Activated T-cell treated with anti-CD3 and anti-CD28 coated beads for 1 hour (primary cell): Measurements from ENCODE around the gene CFAP46.
"Not testable (repeated sequence)": the region's sequence is repeated elsewhere in the genome, so short reads cannot be mapped to it uniquely, and the experiment has no call there.

Experiments used
- DNase-seq: peaks from one replicate; pipeline ENCODE4 v3.0.0-alpha.2; 2020; ENCODE audit warnings: low read depth

CFAP46 gene

DNA sequence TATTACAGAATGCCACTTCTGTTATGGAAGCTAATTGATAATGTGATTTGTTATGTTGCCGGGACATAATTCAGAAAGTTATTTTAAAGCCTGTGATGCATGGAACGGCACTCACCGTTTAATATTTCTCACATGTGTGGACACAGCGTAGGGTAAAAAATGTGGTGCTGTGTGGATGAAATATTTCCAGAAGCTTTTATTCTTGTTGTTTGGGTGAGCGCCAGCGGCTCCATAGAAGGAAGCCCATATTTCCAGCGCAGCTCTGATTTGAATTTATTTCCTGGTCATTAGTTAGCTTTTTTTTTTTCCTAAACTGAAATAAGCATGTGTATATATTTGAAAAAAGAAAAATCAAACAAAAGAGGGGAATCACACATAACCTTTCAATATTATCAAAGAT lies 136.3 kb downstream of the CFAP46 start:
- DNase-seq: no peak

GRCh38 chr10:132805599-132805998 lies 136.8 kb downstream of the CFAP46 start:
- no peak for DNase-seq

DNA sequence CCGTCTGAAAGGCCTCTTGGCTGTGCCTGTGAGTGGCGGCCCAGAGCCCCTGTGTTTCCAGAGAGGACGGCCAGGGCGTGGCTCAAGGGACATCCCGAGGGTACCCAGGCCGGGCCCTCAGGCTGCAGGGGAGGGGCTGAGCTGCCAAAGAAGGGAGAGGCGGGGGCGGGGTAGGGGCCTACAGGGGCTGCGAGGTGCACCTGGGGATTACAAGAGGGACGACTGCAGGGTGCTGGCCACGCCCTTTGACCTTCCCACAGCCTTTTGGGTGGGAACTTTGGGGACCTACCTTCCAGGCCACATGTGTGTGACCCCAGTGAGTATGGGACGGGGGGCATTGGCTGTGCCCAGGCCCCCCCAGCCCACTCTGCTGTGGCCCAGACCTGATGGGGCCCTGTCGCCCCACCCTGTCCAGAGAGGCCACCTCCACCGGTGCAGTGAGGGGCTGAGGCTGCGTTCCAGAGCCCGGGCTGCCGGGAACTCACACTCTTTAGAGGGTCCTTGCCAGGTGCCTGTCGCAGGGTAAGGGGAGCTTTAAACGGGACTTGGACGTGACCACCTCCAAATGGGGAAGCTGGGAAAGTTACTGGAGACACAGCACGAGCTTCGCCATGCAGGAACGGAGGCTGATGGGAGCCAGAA lies 137.5 kb downstream of the CFAP46 start:
- DNase-seq: no peak

DNA sequence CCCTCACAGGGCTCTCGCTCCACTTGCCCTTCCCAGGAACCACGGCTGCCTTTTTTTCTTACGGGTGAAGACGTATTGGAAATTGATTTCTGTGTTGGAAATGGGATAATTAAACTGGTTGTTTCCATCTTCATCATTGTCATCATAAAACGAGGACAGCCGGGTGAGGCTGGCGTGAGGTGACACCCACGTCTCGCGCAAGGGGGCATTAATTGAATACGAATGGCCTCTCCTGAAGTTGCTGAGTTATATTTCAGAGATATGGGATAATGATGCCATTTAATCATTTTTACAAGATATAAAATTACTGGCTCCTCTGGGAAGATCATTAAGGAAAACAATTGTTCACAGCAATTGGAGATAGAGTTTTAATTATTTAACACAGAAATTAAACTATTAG lies 138.1 kb downstream of the CFAP46 start:
- DNase-seq: no peak

- no peak for DNase-seq
Measured at GRCh38 chr10:132803416-132804210, 138.8 kb downstream of the CFAP46 start.

- DNase-seq: no peak
Measured at GRCh38 chr10:132802694-132803320, 139.6 kb downstream of the CFAP46 start.

GRCh38 chr10:132802048-132802447 lies 140.3 kb downstream of the CFAP46 start:
- no peak for DNase-seq

GRCh38 chr10:132799865-132800264 lies 142.5 kb downstream of the CFAP46 start:
- DNase-seq: no peak

DNA sequence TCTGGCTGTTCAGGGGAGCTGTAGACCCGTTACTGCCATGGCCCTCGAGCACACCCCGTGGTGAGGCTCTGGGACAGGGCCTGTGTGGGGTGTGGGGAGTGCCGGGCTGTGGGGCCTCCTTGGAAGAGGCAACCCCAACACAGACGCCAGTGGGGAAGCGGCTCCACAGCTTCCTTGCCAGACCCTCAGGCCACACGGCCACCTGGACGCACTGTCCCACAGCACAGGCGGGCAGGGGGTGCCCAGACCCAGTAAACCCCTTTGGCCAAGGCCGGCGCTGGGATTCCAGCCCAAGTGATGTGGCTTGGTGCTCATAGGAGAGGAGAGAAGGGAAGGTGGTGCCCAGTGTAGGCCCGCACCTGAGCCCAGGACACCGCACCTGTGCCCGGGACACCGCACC lies 143.5 kb downstream of the CFAP46 start:
- DNase-seq: no peak

GRCh38 chr10:132798403-132798802 lies 144.0 kb downstream of the CFAP46 start:
- no peak for DNase-seq

- not testable (repeated sequence) for DNase-seq
Measured at GRCh38 chr10:132797986-132798385, 144.4 kb downstream of the CFAP46 start.

GRCh38 chr10:132796846-132797245 lies 145.5 kb downstream of the CFAP46 start:
- DNase-seq: no peak

GRCh38 chr10:132793871-132794849 lies 148.2 kb downstream of the CFAP46 start:
- DNase-seq: no peak

GRCh38 chr10:132793213-132793612 lies 149.2 kb downstream of the CFAP46 start:
- DNase-seq: no peak

DNA sequence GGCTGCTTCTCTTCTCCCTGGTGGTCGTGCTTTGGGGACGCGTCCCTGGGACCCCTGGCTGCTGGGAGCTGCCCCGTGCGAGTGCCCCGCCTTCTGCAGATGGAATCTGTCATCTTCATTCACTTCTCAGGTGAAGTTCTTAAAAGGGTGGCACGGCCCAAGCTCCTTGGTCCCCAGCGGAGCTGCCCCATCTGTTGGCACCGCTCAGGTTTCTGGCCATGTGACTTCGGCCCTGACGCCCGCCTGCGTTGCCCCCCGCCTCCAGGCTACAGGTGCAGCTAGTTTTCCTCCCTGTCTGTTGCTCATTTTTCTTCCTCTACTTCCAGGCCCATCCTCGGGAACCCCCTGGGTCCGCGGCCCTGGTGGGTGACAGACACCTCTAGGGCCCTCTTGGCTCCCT lies 149.6 kb downstream of the CFAP46 start:
- no peak for DNase-seq

DNA sequence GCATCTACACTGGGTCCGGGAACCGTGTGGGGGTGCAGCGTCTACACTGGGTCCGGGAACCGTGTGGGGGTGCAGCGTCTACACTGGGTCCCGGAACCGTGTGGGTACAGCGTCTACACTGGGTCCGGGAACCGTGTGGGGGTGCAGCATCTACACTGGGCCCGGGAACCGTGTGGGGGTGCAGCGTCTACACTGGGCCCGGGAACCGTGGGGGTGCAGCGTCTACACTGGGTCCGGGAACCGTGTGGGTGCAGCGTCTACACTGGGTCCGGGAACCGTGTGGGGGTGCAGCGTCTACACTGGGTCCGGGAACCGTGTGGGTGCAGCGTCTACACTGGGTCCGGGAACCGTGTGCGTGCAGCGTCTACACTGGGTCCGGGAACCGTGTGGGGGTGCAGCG lies 150.3 kb downstream of the CFAP46 start:
- DNase-seq: not testable (repeated sequence)

- no peak for DNase-seq
Measured at GRCh38 chr10:132790934-132791829, 151.2 kb downstream of the CFAP46 start.

GRCh38 chr10:132790470-132790869 lies 151.9 kb downstream of the CFAP46 start:
- DNase-seq: no peak

GRCh38 chr10:132789659-132790148 lies 152.7 kb downstream of the CFAP46 start:
- no peak for DNase-seq

DNA sequence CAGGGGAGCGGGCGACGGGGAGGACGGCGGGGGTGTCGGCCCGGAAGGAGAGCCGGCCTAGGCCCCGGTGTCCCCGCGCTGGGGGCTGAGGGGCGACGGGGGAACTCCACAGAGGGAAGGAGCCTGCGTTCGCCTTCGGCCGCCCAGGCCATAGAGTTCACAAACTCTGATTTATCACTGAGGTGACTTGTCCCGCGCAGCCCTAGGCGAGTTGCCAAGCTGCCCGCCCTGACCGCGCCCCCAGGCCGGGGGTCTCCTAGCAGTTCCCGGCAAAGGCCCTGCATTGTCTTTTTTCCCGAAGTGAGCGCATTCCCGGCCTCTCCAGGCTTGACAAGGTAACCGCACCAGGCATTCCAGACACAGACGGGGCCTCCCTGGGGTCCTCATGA lies 153.5 kb downstream of the CFAP46 start:
- no peak for DNase-seq
